Measurements from ENCODE around the gene FOXJ3.

Gene FOXJ3

GRCh38 chr1:42163536-42164503 is 171.2 kb downstream of the FOXJ3 start:
- DNase-seq = no peak

GRCh38 chr1:42163114-42163513 is 171.9 kb downstream of the FOXJ3 start:
- DNase-seq = no peak

GRCh38 chr1:42162181-42162580 is 172.9 kb downstream of the FOXJ3 start:
- DNase-seq = no peak

GRCh38 chr1:42158189-42158588 is 176.8 kb downstream of the FOXJ3 start:
- no peak for DNase-seq

GRCh38 chr1:42157667-42158066 is 177.4 kb downstream of the FOXJ3 start:
- no peak for DNase-seq

- DNase-seq = no peak
Observed at GRCh38 chr1:42155362-42155761, 179.7 kb downstream of the FOXJ3 start.

- no peak for DNase-seq
Observed at GRCh38 chr1:42154685-42155084, 180.3 kb downstream of the FOXJ3 start.

GRCh38 chr1:42153624-42154023 is 181.4 kb downstream of the FOXJ3 start:
- DNase-seq = no peak

- no peak for DNase-seq
Observed at GRCh38 chr1:42152907-42153600, 182.0 kb downstream of the FOXJ3 start, which contains the start of gene GUCA2B. Gene GUCA2B (plus strand): TSS chr1:42153410. CDS start chr1:42153451, 41 bp downstream.

GRCh38 chr1:42152119-42152518 is 182.9 kb downstream of the FOXJ3 start:
- DNase-seq = no peak

GRCh38 chr1:42150651-42151050 is 184.4 kb downstream of the FOXJ3 start:
- DNase-seq = no peak

- DNase-seq = no peak
Observed at GRCh38 chr1:42148166-42148565, 186.9 kb downstream of the FOXJ3 start.

- DNase-seq = no peak
Observed at GRCh38 chr1:42146626-42147320, 188.3 kb downstream of the FOXJ3 start.

- DNase-seq = no peak
Observed at GRCh38 chr1:42145764-42146625, 189.0 kb downstream of the FOXJ3 start.

- no peak for DNase-seq
Observed at GRCh38 chr1:42145389-42145716, 189.7 kb downstream of the FOXJ3 start.

GRCh38 chr1:42144711-42145388 is 190.2 kb downstream of the FOXJ3 start:
- DNase-seq = no peak

GRCh38 chr1:42143896-42144710 is 190.9 kb downstream of the FOXJ3 start:
- DNase-seq = no peak

GRCh38 chr1:42142894-42143675 is 191.9 kb downstream of the FOXJ3 start:
- DNase-seq = no peak

- DNase-seq = no peak
Observed at GRCh38 chr1:42141978-42142377, 193.1 kb downstream of the FOXJ3 start.

- DNase-seq = no peak
Observed at GRCh38 chr1:42140191-42140590, 194.8 kb downstream of the FOXJ3 start.

Measured in GF-D8 (cell line).